Endothelial cell of umbilical vein (primary cell): ENCODE data around the gene FOXC1. TPM values are rescaled to one million over a fixed set of nuclear protein-coding genes. Genes with fewer than 3 reads are reported as not detected.

Experiments used
- BruUV-seq: library from RNA; stranded (reverse); fragments of 400-500 nt; replicated peaks from 2 replicates; lab custom pipeline; 2021; lab: Mats Ljungman, UMichigan
- CTCF ChIA-PET: fragments of 300-600, 350-600 bp; sonication (Branson Sonifier 250); formaldehyde crosslinking; loops from one replicate; lab custom pipeline; 2021; ENCODE audit warnings: antibody characterized with exemption, inconsistent platforms; lab: Charles Lee
- POLR2A ChIA-PET: fragments of 300-600, 350-600 bp; sonication (Branson Sonifier 250); formaldehyde crosslinking; loops from one replicate; lab custom pipeline; 2021; ENCODE audit warnings: antibody characterized with exemption, inconsistent platforms; lab: Charles Lee
- DNase-seq: peaks from one replicate; pipeline ENCODE4 v3.0.0-alpha.2; 2011; ENCODE audit warnings: low read depth, low spot score
- FAIRE-seq: peaks from 2 replicates; lab custom pipeline; 2011; peaks lifted over from hg19 to GRCh38; lab: Jason Lieb, UNC
- H2AFZ ChIP-seq: 2 replicates; pipeline ENCODE4 v1.6.0; 2012; ENCODE audit warnings: low read depth, low read length, control low read depth, inconsistent platforms
- H3K27ac ChIP-seq: 2 replicates; pipeline ENCODE4 v1.5.1; 2011; ENCODE audit warnings: low read depth, mild to moderate bottlenecking, control low read depth, low read length, moderate library complexity; ENCODE audit not compliant: insufficient read depth
- H3K27me3 ChIP-seq, 2 experiments: 2 replicates each; pipeline versions ENCODE4 v1.6.0 to v1.6.1; 2011; ENCODE audit warnings: low read length in 2 of 2, mixed read lengths in 1 of 2; ENCODE audit not compliant: control insufficient read depth in 2 of 2, insufficient read depth in 2 of 2
- H3K36me3 ChIP-seq, 2 experiments: 2 replicates in 1 of 2; 3 replicates in 1 of 2; pipeline ENCODE4 v1.5.1; 2011; ENCODE audit warnings: low read length in 2 of 2, mild to moderate bottlenecking in 1 of 2, moderate library complexity in 1 of 2; ENCODE audit not compliant: control insufficient read depth in 2 of 2, insufficient read depth in 2 of 2; ENCODE audit errors: extremely low read depth in 1 of 2
- H3K4me1 ChIP-seq: 3 replicates; pipeline ENCODE4 v1.5.1; 2011; ENCODE audit warnings: mild to moderate bottlenecking, low read length; ENCODE audit not compliant: control insufficient read depth, insufficient read depth; ENCODE audit errors: extremely low read depth
- H3K4me2 ChIP-seq: 2 replicates; pipeline ENCODE4 v1.6.1; 2011; ENCODE audit warnings: low read length, control low read depth, mixed read lengths; ENCODE audit not compliant: insufficient read depth
- H3K4me3 ChIP-seq, 3 experiments: fragments of 200-600 bp in 1 of 3; sonication (generic), shearing (Covaris generic) in 1 of 3; replicated peaks in 1 of 3; 2 replicates each; pipeline ENCODE4 v1.5.1; 2011 to 2016; ENCODE audit warnings: control low read depth in 3 of 3, low read length in 3 of 3, mild to moderate bottlenecking in 2 of 3, inconsistent platforms in 1 of 3, low read depth in 1 of 3, moderate library complexity in 1 of 3; ENCODE audit not compliant: insufficient read depth in 1 of 3
- H3K79me2 ChIP-seq: 2 replicates; pipeline ENCODE4 v1.6.0; 2012; ENCODE audit warnings: low read length, inconsistent platforms; ENCODE audit not compliant: control insufficient read depth, insufficient read depth
- H3K9ac ChIP-seq: replicated peaks from 2 replicates; pipeline ENCODE3; 2011; ENCODE audit warnings: low read length, control low read depth; ENCODE audit not compliant: insufficient read depth; ENCODE audit errors: extremely low read depth
- H3K9me1 ChIP-seq: replicated peaks from 3 replicates; pipeline ENCODE4 v1.6.0; 2011; ENCODE audit warnings: mild to moderate bottlenecking, low read length; ENCODE audit not compliant: control insufficient read depth, insufficient read depth; ENCODE audit errors: extremely low read depth
- H3K9me3 ChIP-seq: replicated peaks from 2 replicates; pipeline ENCODE4 v1.5.1; 2012; ENCODE audit warnings: low read length, inconsistent platforms; ENCODE audit not compliant: control insufficient read depth, insufficient read depth
- H4K20me1 ChIP-seq: replicated peaks from 2 replicates; pipeline ENCODE3; 2011; ENCODE audit warnings: mild to moderate bottlenecking, low read length; ENCODE audit not compliant: control insufficient read depth, insufficient read depth; ENCODE audit errors: extremely low read depth
- EZH2 ChIP-seq: IDR thresholded peaks from 2 replicates; pipeline ENCODE4 v1.6.1; 2012; ENCODE audit warnings: borderline replicate concordance, low read depth, mild to moderate bottlenecking, moderate library complexity, low read length, inconsistent platforms; ENCODE audit not compliant: severe bottlenecking
- FOS ChIP-seq: IDR thresholded peaks from 2 replicates; pipeline ENCODE4 v1.6.1; 2011; ENCODE audit warnings: mild to moderate bottlenecking, low read length, moderate library complexity, borderline replicate concordance; ENCODE audit not compliant: insufficient read depth
- GATA2 ChIP-seq: IDR thresholded peaks from 2 replicates; pipeline ENCODE4 v1.7.0; 2011; ENCODE audit warnings: low read depth, mild to moderate bottlenecking, moderate library complexity, mixed read lengths, low read length; ENCODE audit not compliant: insufficient read length, insufficient read depth
- JUN ChIP-seq: IDR thresholded peaks from 2 replicates; pipeline ENCODE4 v1.6.1; 2011; ENCODE audit warnings: borderline replicate concordance, low read depth; ENCODE audit not compliant: insufficient read length, insufficient read depth
- MYC ChIP-seq: IDR thresholded peaks from one replicate; pipeline ENCODE4 v1.6.1; 2011; ENCODE audit warnings: mild to moderate bottlenecking, low read depth, low read length
- POLR2A ChIP-seq: IDR thresholded peaks from 2 replicates; pipeline ENCODE4 v1.6.1; 2012; ENCODE audit warnings: low read depth, mild to moderate bottlenecking, control low read depth, low read length
- POLR2AphosphoS5 ChIP-seq: IDR thresholded peaks from 2 replicates; pipeline ENCODE4 v1.6.1; 2012; ENCODE audit warnings: low read depth, mild to moderate bottlenecking, control low read depth, low read length, moderate library complexity; ENCODE audit not compliant: insufficient read depth
- dilution Hi-C: fragments of 300-500 bp; cut with MboI; formaldehyde crosslinking; loops from one replicate; pipeline ENCODE4 v1.15.0; 2019; ENCODE audit warnings: low sequenced_read_pairs; ENCODE audit not compliant: extremely low pct_ligation_motif_present
- intact Hi-C: fragments of 100-400 bp; cut with micrococcal nuclease; formaldehyde crosslinking; loops from one replicate; pipeline ENCODE4 v1.10.0; 2022
- polyA plus RNA-seq, 4 experiments: library from polyadenylated mRNA; depleted of rRNA in 3 of 4; stranded (reverse) in 3 of 4; unstranded in 1 of 4; fragments of >200 nt; gene quantifications; 2 replicates each; pipeline versions ENCODE4 v1.2.1 to v1.2.3, GENCODE V29; 2011 to 2012; ENCODE audit warnings: missing spikeins in 1 of 4
- total RNA-seq: library from RNA; stranded (reverse); gene quantifications from 2 replicates; pipeline ENCODE4 v1.2.3, GENCODE V29; 2021
- TF ChIP-seq, protein P1 (sequence below), 2 donors: IDR thresholded peaks; 1 replicate in 1 of 2; 2 replicates in 1 of 2; pipeline ENCODE4 v1.5.1; 2011; ENCODE audit warnings: low read length in 2 of 2, mild to moderate bottlenecking in 2 of 2, moderate library complexity in 2 of 2, control low read depth in 1 of 2, inconsistent platforms in 1 of 2, low read depth in 1 of 2; ENCODE audit not compliant: insufficient read depth in 1 of 2; ENCODE audit errors: extremely low read depth in 1 of 2
- TF ChIP-seq, protein P2 (sequence below): IDR thresholded peaks from 2 replicates; pipeline ENCODE4 v1.6.1; 2011; ENCODE audit not compliant: insufficient read depth, insufficient read length

The FOXC1 gene
- total and polyA plus RNA-seq, 2 donors (not counting 3 experiments of a cell fraction or from before 2014, with no cell fraction given), result 6.4 to 16.4 TPM

DNA sequence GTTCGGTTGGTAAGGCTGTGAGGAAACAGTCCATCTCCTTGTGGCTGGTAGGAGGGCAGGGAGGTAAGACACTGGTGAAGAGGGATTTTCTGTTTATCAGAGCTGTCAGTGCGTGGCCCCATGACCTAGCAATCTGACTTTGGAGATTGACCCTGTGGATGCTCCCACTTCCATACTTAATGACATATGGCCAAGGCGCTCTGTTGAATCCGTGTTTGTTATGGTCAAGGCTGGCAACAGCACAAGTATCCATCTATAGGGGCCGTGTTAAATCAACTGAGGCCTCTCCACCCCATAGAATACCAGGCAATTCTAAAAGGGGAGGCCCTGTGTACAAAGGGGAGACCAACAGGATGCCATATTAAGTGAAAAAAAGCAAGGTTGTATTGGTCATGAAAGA lies 25.6 kb upstream of the FOXC1 start:
- FAIRE-seq, result no peak
- no peak overlapping the region for H3K4me2 ChIP-seq
- no TSS peak for BruUV-seq
- dilution Hi-C loops (no loop called here), intact Hi-C loops (no loop called here)
- H3K9me1 ChIP-seq, result no peaks in the 10 kb centered on the region
- no peaks in the 10 kb centered on the region for H3K36me3 ChIP-seq
- H3K9me3 ChIP-seq, result no peaks in the 10 kb centered on the region
- no peaks in the 10 kb centered on the region for H4K20me1 ChIP-seq
- ChIA-PET CTCF (interaction anchor here (1.3 kb wide), 1 partner anchor 12 kb away, joined by 3 read pairs; no protein-coding TSS in a partner anchor), POLR2A (no interaction called here)
- H2AFZ ChIP-seq, result no peak overlapping the region
- peaks cover 0 to 1% of the 10 kb centered on the region in 2 experiments for H3K27me3 ChIP-seq
- H3K79me2 ChIP-seq, result no peaks in the 10 kb centered on the region
- no peak overlapping the region for H3K27ac ChIP-seq
- no peak for TF ChIP-seq FOS
- TF ChIP-seq EZH2, result no peak
- TF ChIP-seq GATA2, result no peak
- TF ChIP-seq, protein P1, sequence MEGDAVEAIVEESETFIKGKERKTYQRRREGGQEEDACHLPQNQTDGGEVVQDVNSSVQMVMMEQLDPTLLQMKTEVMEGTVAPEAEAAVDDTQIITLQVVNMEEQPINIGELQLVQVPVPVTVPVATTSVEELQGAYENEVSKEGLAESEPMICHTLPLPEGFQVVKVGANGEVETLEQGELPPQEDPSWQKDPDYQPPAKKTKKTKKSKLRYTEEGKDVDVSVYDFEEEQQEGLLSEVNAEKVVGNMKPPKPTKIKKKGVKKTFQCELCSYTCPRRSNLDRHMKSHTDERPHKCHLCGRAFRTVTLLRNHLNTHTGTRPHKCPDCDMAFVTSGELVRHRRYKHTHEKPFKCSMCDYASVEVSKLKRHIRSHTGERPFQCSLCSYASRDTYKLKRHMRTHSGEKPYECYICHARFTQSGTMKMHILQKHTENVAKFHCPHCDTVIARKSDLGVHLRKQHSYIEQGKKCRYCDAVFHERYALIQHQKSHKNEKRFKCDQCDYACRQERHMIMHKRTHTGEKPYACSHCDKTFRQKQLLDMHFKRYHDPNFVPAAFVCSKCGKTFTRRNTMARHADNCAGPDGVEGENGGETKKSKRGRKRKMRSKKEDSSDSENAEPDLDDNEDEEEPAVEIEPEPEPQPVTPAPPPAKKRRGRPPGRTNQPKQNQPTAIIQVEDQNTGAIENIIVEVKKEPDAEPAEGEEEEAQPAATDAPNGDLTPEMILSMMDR (IDR thresholded peaks at IDR 0.05; ENCODE audit: extremely low read depth in 1 of 2, insufficient read depth in 1 of 2, low read depth in 1 of 2, low read length in 2 of 2), result no peak
- TF ChIP-seq, protein P2, sequence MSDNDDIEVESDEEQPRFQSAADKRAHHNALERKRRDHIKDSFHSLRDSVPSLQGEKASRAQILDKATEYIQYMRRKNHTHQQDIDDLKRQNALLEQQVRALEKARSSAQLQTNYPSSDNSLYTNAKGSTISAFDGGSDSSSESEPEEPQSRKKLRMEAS, result no peak
- no peak for TF ChIP-seq POLR2AphosphoS5
- no peak for TF ChIP-seq MYC
- no peak for TF ChIP-seq POLR2A
- no peak for TF ChIP-seq JUN
- H3K9ac ChIP-seq, result no peak overlapping the region
- no peak for DNase-seq
- H3K4me3 ChIP-seq, result no peak overlapping the region
- no peaks in the 10 kb centered on the region for H3K4me1 ChIP-seq
